Mesothelial cell of epicardium (in vitro differentiated cells): ENCODE measurements around the gene ECE1. TPM values are rescaled to one million over a fixed set of nuclear protein-coding genes. Genes with fewer than 3 reads are reported as not detected.
"Not testable (repeated sequence)": the region's sequence is repeated elsewhere in the genome, so short reads cannot be mapped to it uniquely, and the experiment has no call there.

Source experiments
- DNase-seq, 2 experiments: peaks; one replicate each; pipeline ENCODE4 v3.0.0; 2021; ENCODE audit warnings: low spot score in 2 of 2; ENCODE audit not compliant: unreplicated experiment in 2 of 2
- H3K27ac Mint-ChIP-seq: 2 replicates; pipeline ENCODE4 v1.8.0; 2021; ENCODE audit warnings: mixed read lengths
- H3K27me3 Mint-ChIP-seq: 2 replicates; pipeline ENCODE4 v1.8.0; 2021; ENCODE audit warnings: low read depth, mixed read lengths
- H3K36me3 Mint-ChIP-seq: 2 replicates; pipeline ENCODE4 v1.8.0; 2021; ENCODE audit warnings: mixed read lengths
- H3K4me1 Mint-ChIP-seq: 2 replicates; pipeline ENCODE4 v1.8.0; 2021; ENCODE audit warnings: mixed read lengths
- H3K4me3 Mint-ChIP-seq: 2 replicates; pipeline ENCODE4 v1.8.0; 2021; ENCODE audit warnings: mild to moderate bottlenecking, moderate library complexity, mixed read lengths
- H3K9me3 Mint-ChIP-seq: 2 replicates; pipeline ENCODE4 v1.8.0; 2021; ENCODE audit warnings: mixed read lengths
- CTCF ChIP-seq: fragments of 200-600 bp; sonication (generic); IDR thresholded peaks from one replicate; pipeline ENCODE4 v1.5.0; 2021; ENCODE audit warnings: antibody characterized with exemption; ENCODE audit not compliant: unreplicated experiment
- total RNA-seq: library from RNA; stranded (reverse); gene quantifications from 3 replicates; pipeline ENCODE4 v1.2.1, GENCODE V29; 2021

The ECE1 gene
- total RNA-seq, 1 donor from 2014 or later = 41.1 TPM

- peaks cover 1% of the 10 kb centered on the region for H3K4me1 Mint-ChIP-seq
- H3K9me3 Mint-ChIP-seq = no peaks in the 10 kb centered on the region
- H3K27ac Mint-ChIP-seq = no peak overlapping the region
- TF ChIP-seq CTCF = peak; percentile 18
- no peaks in the 10 kb centered on the region for H3K36me3 Mint-ChIP-seq
- no peak overlapping the region for H3K4me3 Mint-ChIP-seq
- peaks cover 21% of the 10 kb centered on the region for H3K27me3 Mint-ChIP-seq
- no peak for DNase-seq
These were observed 102.0 kb downstream of the ECE1 start for GRCh38 chr1:21188235-21188634.

- H3K27me3 Mint-ChIP-seq = peaks cover 7% of the 10 kb centered on the region
- no peaks in the 10 kb centered on the region for H3K9me3 Mint-ChIP-seq
- no peak for TF ChIP-seq CTCF
- DNase-seq = no peak
- no peaks in the 10 kb centered on the region for H3K36me3 Mint-ChIP-seq
- no peak overlapping the region for H3K4me3 Mint-ChIP-seq
- no peaks in the 10 kb centered on the region for H3K4me1 Mint-ChIP-seq
- no peak overlapping the region for H3K27ac Mint-ChIP-seq
These were observed 105.0 kb downstream of the ECE1 start for GRCh38 chr1:21185221-21185731.

- Mint-ChIP-seq H3K9me3 (no peaks in the 10 kb centered on the region), H3K4me1 (no peaks in the 10 kb centered on the region), H3K27me3 (peaks cover 5% of the 10 kb centered on the region), H3K27ac (no peak overlapping the region), H3K4me3 (no peak overlapping the region), H3K36me3 (no peaks in the 10 kb centered on the region)
- TF ChIP-seq CTCF = no peak
- no peak for DNase-seq
These were observed 106.0 kb downstream of the ECE1 start for GRCh38 chr1:21184276-21184675.

- DNase-seq = no peak
- Mint-ChIP-seq H3K4me1 (no peaks in the 10 kb centered on the region), H3K27me3 (no peaks in the 10 kb centered on the region), H3K4me3 (no peak overlapping the region), H3K36me3 (no peaks in the 10 kb centered on the region), H3K27ac (no peak overlapping the region), H3K9me3 (no peaks in the 10 kb centered on the region)
- TF ChIP-seq CTCF = no peak
These were observed 108.0 kb downstream of the ECE1 start for GRCh38 chr1:21182181-21182731.

- H3K27me3 Mint-ChIP-seq, H3K36me3 Mint-ChIP-seq, H3K27ac Mint-ChIP-seq, DNase-seq, H3K9me3 Mint-ChIP-seq: not testable (repeated sequence)
- Mint-ChIP-seq H3K4me1 (peaks cover 18% of the 10 kb centered on the region), H3K4me3 (peak overlapping the region; percentile 26)
These were observed 112.0 kb downstream of the ECE1 start for GRCh38 chr1:21178271-21178670.

- Mint-ChIP-seq H3K27ac (peak within 1 kb of the TSS; percentile 85), H3K27me3 (no peaks in the 10 kb centered on the region), H3K4me1 (peaks cover 22% of the 10 kb centered on the region), H3K9me3 (no peaks in the 10 kb centered on the region), H3K36me3 (peaks cover 2% of the 10 kb centered on the region), H3K4me3 (peak within 1 kb of the TSS; percentile 87)
- no peak for TF ChIP-seq CTCF
- peak; percentile 99 to 100 for DNase-seq
These were observed 113.4 kb downstream of the ECE1 start, which contains the start of gene EIF4G3 for GRCh38 chr1:21176586-21177555. Gene EIF4G3, minus strand, starts transcription at chr1:21176897. Its CDS starts 174,155 bp downstream, at chr1:21002742.
